Gastrocnemius medialis (tissue), 4 donors: ENCODE results near the gene TSPAN5. TPM values are rescaled to one million over a fixed set of nuclear protein-coding genes. Genes with fewer than 3 reads are reported as not detected.

ENCODE experiments used
- ATAC-seq, 2 donors: fragments of 150-250 bp; one replicate each; pipeline ENCODE4 v1.9.1; 2016
- DNase-seq, 2 donors: peaks; one replicate each; pipeline ENCODE4 v3.0.0-alpha.2; 2019
- H3K27ac ChIP-seq, 4 donors: fragments of 200-600 bp; sonication (generic); 1 replicate in 1 of 4; 2 replicates in 3 of 4; pipeline ENCODE4 v1.5.1; 2016 to 2018; ENCODE audit warnings: mild to moderate bottlenecking in 2 of 4, moderate library complexity in 1 of 4
- H3K27me3 ChIP-seq, 3 donors: fragments of 200-600 bp; sonication (generic) in 2 of 3; 1 replicate in 1 of 3; 2 replicates in 2 of 3; pipeline versions ENCODE4 v1.5.1 to v1.6.0; 2016 to 2019; ENCODE audit warnings: mild to moderate bottlenecking in 1 of 3, moderate library complexity in 1 of 3
- H3K36me3 ChIP-seq, 2 donors: fragments of 200-600 bp; sonication (generic) in 1 of 2; one replicate each; pipeline ENCODE4 v1.5.1; 2017 to 2018
- H3K4me1 ChIP-seq, 2 donors: fragments of 200-600 bp; sonication (generic) in 1 of 2; one replicate each; pipeline ENCODE4 v1.5.1; 2016 to 2017; ENCODE audit warnings: mild to moderate bottlenecking in 2 of 2
- H3K4me3 ChIP-seq, 4 donors: fragments of 200-600 bp; sonication (generic) in 3 of 4; 1 replicate in 1 of 4; 2 replicates in 3 of 4; pipeline ENCODE4 v1.5.1; 2016 to 2019; ENCODE audit warnings: mild to moderate bottlenecking in 2 of 4
- H3K9me3 ChIP-seq, 3 donors: fragments of 200-600 bp; sonication (generic) in 2 of 3; 1 replicate in 1 of 3; 2 replicates in 2 of 3; pipeline ENCODE4 v1.5.1; 2016 to 2019
- POLR2A ChIP-seq, 2 donors: fragments of 450-650 bp; IDR thresholded peaks; one replicate each; pipeline ENCODE4 v1.6.1; 2017; ENCODE audit warnings: antibody characterized with exemption in 2 of 2, mild to moderate bottlenecking in 2 of 2, moderate library complexity in 2 of 2
- in situ Hi-C, 4 donors: fragments of 200-750 bp; cut with MboI; loops; one replicate each; pipeline versions ENCODE4 v1.15.0 to v1.8.0; 2017; ENCODE audit warnings: low sequenced_read_pairs in 4 of 4
- intact Hi-C: fragments of 100-400 bp; cut with DNase I; formaldehyde crosslinking; loops from one replicate; pipeline ENCODE4 v1.15.1; 2023; ENCODE audit warnings: low total_unique reads
- total RNA-seq, 4 donors: library from RNA; depleted of rRNA; stranded (reverse); fragments of >200 nt; gene quantifications; one replicate each; pipeline versions ENCODE4 v1.1.0 to v1.2.3, GENCODE V29; 2016
- TF ChIP-seq, protein P1 (sequence below), 5 experiments: fragments of 450-650 bp in 3 of 5; fragments of 200-600 bp in 2 of 5; sonication (generic) in 2 of 5; IDR thresholded peaks in 4 of 5; conservative IDR thresholded peaks in 1 of 5; 1 replicate in 4 of 5; 2 replicates in 1 of 5; pipeline ENCODE4 v1.5.1; 2016 to 2019; ENCODE audit warnings: antibody characterized with exemption in 5 of 5, mild to moderate bottlenecking in 3 of 5, moderate library complexity in 3 of 5

The TSPAN5 gene
- total RNA-seq, 4 donors from 2014 or later = 0.55 to 18.7 (median 0.79) TPM

DNA sequence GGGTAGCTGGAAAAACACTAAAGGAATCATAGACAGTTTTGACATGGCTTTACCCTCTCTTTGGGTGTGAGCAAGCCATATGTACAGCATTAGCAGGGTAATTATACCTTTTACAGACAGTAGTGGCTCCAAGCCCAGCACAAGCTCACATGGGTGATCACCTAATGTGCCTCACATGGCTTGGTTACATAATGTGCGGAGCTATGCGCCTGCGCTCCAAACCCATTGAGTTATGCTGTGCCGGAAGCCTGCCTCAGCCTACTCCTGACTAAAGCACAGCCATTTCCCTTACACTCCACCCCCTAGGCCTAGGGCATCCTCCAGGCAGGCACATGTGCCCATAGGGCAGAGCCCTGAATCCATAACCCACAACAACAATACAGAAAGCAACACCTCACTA lies 6.5 kb upstream of the TSPAN5 start:
- Histone ChIP-seq H3K27ac (no peak overlapping the region), H3K9me3 (no peaks in the 10 kb centered on the region), H3K4me1 (peaks cover 7 to 12% of the 10 kb centered on the region in 2 donors), H3K36me3 (no peaks in the 10 kb centered on the region), H3K27me3 (no peaks in the 10 kb centered on the region), H3K4me3 (no peak overlapping the region)
- no peak for ATAC-seq
- in situ Hi-C loops = loop anchor here in 1 of 4 donors (25.0 kb wide), 1 partner anchor 403 kb away; the partner anchor contains the start of gene RAP1GDS1
- intact Hi-C loops = no loop called here
- no peak for DNase-seq
- TF ChIP-seq, protein P1, sequence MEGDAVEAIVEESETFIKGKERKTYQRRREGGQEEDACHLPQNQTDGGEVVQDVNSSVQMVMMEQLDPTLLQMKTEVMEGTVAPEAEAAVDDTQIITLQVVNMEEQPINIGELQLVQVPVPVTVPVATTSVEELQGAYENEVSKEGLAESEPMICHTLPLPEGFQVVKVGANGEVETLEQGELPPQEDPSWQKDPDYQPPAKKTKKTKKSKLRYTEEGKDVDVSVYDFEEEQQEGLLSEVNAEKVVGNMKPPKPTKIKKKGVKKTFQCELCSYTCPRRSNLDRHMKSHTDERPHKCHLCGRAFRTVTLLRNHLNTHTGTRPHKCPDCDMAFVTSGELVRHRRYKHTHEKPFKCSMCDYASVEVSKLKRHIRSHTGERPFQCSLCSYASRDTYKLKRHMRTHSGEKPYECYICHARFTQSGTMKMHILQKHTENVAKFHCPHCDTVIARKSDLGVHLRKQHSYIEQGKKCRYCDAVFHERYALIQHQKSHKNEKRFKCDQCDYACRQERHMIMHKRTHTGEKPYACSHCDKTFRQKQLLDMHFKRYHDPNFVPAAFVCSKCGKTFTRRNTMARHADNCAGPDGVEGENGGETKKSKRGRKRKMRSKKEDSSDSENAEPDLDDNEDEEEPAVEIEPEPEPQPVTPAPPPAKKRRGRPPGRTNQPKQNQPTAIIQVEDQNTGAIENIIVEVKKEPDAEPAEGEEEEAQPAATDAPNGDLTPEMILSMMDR (IDR thresholded peaks at IDR 0.05 in 4 of 5, conservative IDR thresholded peaks at IDR 0.05 in 1 of 5) = no peak
- TF ChIP-seq POLR2A (IDR thresholded peaks at IDR 0.05) = no peak

DNA sequence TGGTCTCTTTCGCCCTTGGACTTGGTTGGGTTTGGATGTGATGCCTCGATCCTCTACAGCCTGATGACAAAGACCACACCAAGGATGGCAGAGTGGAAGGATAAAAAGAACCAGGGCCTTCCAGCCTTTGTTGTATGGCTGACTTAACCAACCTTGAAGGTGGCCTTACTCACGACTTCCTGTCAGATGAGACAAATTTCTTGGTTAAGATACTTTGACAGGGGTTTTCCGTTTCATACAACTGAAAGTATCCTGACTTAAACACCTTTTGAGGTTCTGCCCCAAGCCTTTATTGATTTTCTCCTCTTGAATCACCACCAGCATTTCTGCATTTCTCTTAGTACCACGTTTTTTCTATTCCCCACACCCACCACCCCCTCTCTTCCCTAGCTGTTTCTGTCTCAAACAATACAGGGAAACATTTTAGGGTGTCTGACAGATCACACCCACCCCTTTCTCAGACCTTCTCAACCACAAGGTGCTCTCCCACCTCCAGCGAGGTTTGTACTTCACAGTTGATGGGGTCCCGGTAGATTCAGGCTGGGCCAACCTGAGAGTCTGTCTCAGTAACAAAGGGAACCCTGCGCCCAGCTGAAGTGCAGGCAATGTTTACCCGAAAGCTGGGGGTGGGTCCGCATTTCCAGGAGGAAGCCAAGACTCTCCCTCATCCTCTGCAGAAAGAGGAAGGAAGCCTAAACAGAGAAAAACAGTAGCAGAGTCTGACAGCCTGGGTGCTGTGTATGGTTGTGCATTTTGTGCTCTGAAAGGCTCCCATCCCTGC lies 5.0 kb upstream of the TSPAN5 start:
- DNase-seq = no peak
- in situ Hi-C loops = loop anchor here in 1 of 4 donors (25.0 kb wide), 1 partner anchor 401 kb away; the partner anchor contains the start of gene RAP1GDS1
- Histone ChIP-seq H3K9me3 (no peaks in the 10 kb centered on the region), H3K27ac (no peak overlapping the region), H3K27me3 (no peaks in the 10 kb centered on the region), H3K4me1 (peaks cover 15% of the 10 kb centered on the region in 2 donors), H3K36me3 (no peaks in the 10 kb centered on the region), H3K4me3 (no peak overlapping the region)
- ATAC-seq = no peak
- intact Hi-C loops = no loop called here
- TF ChIP-seq POLR2A (IDR thresholded peaks at IDR 0.05) = no peak
- TF ChIP-seq, protein P1 (IDR thresholded peaks at IDR 0.05 in 4 of 5, conservative IDR thresholded peaks at IDR 0.05 in 1 of 5) = no peak

DNA sequence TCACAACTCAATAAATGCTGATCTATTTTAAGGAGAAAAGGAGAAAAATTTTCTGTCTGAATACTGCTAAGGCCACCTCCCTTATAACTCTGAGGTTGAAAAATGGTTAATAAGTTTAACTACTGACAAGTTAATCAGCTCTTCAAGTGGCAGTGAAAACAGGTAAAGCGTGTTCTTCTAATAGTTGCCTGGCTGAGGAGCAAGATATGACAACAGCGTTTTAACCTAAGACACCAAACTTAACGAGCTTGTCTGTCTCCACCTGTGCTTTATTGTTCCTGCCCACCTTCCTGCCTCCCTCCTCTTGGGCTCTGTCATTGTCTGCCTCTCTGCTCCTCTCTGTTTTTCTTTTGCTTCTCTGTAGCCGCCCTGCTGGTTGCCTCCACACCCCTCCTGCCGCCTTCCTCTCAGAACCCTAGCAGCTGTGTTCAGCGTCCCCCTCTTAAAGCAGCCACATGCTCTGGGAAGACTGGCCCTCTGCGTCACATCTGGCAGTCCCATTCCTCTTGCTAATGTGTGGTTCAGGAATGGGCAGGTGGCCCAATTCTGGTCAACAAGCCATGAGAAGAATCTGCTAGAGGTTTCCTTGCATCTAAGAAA lies 4.3 kb upstream of the TSPAN5 start:
- TF ChIP-seq, protein P1 (IDR thresholded peaks at IDR 0.05 in 4 of 5, conservative IDR thresholded peaks at IDR 0.05 in 1 of 5) = no peak
- no peak for TF ChIP-seq POLR2A (IDR thresholded peaks at IDR 0.05)
- in situ Hi-C loops (loop anchor here in 1 of 4 donors (25.0 kb wide), 1 partner anchor 400 kb away; the partner anchor contains the start of gene RAP1GDS1), intact Hi-C loops (no loop called here)
- no peak overlapping the region for H3K4me3 ChIP-seq
- no peaks in the 10 kb centered on the region for H3K36me3 ChIP-seq
- H3K4me1 ChIP-seq = peaks cover 16 to 17% of the 10 kb centered on the region in 2 donors
- DNase-seq (no peak), ATAC-seq (no peak)
- H3K27ac ChIP-seq = no peak overlapping the region
- H3K9me3 ChIP-seq = no peaks in the 10 kb centered on the region
- no peaks in the 10 kb centered on the region for H3K27me3 ChIP-seq

DNA sequence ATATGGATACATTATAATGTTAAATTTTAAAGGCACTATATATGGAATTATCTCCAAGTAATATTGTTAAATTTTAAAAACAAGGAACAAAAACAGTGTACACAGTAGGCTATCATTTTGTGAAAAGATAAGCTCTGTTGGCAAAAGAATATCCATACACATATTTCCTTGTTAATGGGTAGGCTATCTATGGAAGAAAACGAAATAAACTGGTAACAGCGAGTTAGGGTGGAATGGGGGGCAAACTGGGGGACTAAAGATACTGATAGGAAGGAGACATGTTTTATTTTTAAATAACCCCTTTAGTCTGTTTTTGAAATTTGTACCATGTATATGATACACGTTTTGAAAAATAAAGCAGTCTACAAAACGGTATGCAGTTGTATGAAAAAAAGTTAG lies 3.6 kb upstream of the TSPAN5 start:
- Histone ChIP-seq H3K4me3 (no peak overlapping the region), H3K9me3 (no peaks in the 10 kb centered on the region), H3K27me3 (no peaks in the 10 kb centered on the region), H3K27ac (no peak overlapping the region), H3K36me3 (no peaks in the 10 kb centered on the region), H3K4me1 (peaks cover 21 to 23% of the 10 kb centered on the region in 2 donors)
- TF ChIP-seq POLR2A (IDR thresholded peaks at IDR 0.05) = no peak
- TF ChIP-seq, protein P1 (IDR thresholded peaks at IDR 0.05 in 4 of 5, conservative IDR thresholded peaks at IDR 0.05 in 1 of 5) = no peak
- in situ Hi-C loops (loop anchor here in 1 of 4 donors (25.0 kb wide), 1 partner anchor 400 kb away; the partner anchor contains the start of gene RAP1GDS1), intact Hi-C loops (no loop called here)
- DNase-seq (no peak), ATAC-seq (no peak)
